HG03565 (cell line): ENCODE data around the gene TTLL12.

Experiments used
- ATAC-seq: cut with Tn5 transposase; IDR thresholded peaks from one replicate; pipeline ENCODE4 v1.9.1; 2021; ENCODE audit warnings: mild to moderate bottlenecking, moderate library complexity; ENCODE audit not compliant: unreplicated experiment

Gene TTLL12

DNA sequence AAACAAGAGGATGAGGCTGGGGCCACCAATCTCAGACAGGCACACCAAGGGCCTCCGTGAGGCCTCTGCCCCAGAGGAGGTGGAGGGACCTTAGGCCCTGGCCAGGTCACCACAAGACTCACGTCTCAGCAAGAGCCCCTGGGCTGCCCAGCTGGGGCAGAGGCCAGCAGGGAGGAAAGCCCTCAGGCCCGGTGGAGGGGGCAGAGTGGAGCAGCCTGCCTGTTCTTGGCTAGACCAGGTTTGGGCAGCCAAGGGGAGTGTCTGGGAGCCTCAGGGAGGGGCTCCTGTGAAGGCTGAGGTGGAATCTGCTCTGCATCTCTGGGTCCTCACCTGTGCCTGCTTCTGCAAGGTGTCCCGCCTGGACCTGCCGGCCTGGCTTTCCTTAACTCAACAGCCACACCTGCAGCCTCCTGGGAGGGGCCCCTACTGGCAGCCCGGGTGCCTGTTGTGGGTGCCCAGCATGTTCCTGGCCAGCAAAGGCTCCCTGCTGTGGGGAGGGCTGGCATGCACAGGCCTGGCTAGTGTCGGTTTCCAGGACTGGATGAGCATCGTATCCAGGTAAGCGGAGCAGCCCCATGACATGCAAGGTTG is 11.9 kb downstream of the TTLL12 start:
- ATAC-seq = no peak

DNA sequence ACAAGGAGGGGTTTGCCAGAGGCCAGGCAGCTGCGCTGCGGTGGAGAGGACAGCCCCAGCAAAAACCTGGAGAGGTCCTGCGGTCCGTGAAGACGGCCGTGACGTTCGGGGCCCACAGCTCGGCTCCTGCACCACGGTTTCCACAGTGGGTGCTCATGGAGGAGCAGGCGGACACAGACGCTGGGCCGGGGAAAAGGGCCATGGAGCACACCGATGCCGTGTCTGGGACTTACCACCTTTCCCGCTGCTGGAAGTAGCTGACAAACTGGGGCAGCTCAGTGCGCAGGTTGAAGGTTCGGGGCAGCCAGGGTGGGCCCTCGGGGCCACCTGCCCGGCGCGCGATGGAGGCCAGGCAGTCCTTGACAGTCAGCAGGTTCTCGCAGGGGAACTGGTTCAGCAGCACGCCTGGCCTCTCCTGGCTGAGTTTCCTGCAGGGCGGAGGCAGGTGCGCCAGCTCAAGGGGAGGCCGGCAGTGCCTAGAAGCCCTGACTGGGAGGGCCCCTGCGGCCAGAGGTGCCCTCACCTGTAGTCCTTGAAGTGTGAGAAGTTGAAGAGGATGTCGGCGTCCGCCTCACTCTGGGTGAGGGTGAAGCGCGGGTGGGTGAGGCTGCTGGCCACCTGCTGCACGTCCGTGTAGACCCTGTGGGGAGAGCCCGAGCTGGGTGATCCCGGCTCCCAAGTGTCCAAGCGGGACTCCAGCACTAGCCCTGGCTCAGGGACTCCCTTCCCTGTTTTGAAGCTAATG is 12.8 kb downstream of the TTLL12 start:
- ATAC-seq = no peak

DNA sequence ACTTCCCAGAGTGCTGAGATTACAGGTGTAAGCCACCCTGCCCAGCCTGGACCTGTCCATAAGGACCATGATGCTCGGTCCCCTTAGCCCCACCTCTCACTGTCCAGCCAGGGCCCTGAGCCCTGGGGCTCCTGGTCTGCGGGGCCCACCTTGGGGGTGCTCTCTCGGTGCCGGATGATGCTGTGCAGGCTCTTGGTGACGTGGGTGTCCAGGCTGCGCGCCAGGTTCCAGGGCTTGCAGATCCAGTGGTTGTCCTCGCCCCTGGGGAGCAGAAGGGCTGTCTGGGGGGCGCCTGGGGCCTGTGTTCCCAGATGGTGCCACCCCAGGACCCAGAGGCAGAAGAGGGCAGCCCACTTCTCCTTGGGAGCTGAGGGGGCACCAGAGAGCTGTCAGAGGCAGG is 13.4 kb downstream of the TTLL12 start:
- ATAC-seq = no peak

DNA sequence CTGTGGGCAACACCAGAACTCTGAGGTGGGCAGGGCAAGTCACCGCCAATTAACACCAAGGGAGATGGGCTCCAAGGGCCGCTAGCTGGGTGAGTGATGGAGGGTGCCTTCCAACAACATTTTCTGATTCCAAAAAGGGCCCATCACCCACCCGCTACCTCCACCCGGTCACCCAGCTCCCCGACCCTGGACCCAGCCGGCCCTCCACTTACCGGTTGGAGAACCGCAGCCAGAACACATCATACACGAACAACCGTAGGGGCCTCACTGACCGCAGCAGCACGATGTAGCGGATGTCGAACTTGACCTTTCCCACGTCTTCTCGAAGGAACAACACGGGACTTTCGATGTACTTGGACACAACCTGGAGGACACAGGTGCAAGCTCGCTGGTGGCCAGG is 14.7 kb downstream of the TTLL12 start:
- no peak for ATAC-seq

DNA sequence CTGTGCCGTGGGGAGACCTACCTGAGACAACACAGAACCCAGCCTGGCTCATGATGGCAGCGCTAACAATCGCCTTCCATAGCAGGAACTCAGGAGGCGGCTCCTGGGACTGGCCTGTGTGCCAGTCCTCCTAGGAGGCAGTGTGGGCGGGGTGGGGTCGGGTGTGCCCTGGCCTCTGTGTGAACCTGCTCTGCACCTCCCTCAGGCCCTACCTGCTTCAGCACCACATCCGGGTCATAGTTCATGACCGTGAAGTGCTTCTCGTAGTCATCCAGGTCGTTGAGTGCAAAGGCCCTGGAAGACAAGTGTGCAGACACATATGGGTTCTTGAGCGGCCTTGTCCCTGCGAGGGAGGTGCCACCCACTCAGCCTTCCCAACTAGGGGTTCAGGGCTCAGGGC is 15.3 kb downstream of the TTLL12 start:
- no peak for ATAC-seq

DNA sequence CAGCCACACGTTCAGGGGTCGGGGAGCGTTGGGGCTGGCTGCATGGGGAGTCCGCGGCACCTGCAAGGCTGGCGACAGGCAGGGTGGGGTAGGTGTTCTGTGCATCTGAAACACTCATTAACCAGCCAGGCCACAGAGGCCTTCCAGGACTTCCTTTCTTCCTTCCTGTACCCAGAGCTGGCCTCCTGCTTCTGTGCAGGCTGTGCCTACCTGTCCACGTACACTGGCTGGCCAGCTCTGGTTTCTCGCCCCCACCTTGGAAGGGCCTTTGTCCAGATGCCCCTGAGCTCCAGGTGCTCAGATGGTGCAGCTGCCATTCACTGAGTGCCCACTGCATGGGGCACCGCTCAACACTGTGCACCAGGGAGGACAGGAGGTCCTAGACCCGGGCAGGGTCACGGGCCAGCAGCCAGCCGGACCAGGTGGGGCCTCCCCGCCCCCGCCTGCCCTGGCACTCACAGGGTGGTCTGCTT is 15.9 kb downstream of the TTLL12 start:
- no peak for ATAC-seq

DNA sequence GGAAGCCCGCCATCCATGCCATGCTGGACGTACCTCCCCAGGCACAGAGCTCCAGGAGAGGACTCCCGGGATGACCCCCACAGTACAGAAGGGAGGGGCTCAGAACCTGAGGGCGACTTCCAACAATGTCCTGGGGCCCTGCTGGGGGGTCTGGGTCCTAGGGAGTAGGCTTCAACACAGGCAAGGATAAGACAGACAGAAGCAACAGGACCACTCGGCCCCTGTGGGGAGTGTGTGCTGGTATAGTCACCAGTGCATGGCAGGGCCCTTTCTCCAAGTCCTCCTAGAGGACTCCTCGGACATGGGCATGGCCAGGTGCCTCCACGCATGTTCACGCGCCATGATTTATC is 16.8 kb downstream of the TTLL12 start:
- no peak for ATAC-seq

DNA sequence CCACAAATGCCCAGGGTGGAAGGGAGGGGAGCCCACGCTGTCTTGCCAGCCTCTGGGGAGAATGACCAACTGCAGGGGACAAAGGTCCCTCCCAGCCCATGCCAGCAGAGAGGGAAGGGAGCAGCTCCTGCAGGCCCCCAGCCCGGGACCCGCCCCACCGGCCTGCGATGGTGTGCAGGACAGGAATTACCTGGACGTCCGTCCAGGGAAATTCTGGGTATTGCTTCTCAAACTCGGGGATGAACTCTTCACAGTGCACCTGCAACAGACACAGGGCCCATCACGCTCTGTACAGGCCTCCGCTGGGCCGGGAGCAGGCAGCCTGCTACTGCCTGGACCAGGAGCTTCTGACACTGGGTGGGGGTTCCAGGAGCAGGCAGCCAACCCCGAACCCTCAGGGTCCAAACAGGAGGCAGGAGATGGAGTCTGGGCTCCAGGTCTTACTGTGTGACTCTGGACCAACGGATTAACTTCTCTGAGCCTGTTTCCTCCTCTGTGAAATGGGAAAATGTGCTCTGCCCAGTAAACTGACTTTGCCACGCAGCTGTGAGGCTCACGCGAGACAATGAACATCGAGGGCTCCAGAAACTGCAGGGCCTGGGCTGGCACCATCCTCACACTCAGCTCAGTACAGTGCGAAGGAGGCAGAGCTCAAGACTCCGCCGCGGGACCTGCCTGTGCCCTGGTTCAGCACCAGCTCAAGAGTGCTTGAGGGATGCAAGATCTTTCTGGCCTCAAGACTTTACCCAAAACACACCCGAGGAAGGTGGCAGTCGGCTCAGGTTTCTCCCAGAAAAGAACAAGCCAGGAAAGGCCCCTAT is 17.4 kb downstream of the TTLL12 start:
- ATAC-seq = no peak

DNA sequence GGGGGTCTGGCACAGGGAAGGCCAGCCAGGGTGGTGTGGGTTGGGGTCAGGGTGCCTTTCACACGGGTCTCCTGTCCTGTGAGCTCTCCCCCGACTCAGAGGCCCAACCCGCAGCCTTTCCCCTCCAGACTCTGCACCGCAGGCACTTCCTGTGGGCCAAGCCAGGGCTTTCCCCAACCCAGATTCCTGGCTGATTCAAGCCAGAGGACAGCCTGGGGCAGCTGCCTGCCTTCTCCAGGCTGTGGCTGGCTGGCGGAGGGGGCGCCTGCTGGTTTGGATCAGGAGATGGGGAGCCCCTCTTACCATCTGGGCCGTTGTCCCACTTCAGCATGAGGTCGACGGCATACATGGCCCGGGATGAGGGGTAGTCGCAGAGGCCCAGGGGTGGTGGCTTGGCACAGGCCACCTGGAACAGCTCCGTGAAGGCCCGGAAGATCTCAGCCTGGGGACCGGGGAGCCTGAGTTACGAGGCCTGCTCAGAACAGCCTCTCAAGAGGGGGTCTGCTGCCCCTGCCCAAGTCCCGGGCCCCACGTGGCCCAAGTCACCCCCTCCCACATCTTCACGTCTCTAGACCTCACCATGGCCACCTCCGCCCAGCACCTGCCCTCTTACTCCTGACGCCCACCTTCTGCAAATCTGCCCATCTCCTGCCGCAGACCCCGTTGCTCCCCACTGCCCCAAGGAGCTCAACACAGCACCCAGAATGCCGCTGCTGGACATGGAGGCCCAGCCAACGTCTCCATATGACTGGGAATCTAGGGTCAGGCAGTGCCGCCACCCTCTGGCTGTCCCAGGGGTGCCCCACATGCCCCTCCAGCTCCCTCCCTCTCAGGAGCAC is 18.2 kb downstream of the TTLL12 start:
- no peak for ATAC-seq

DNA sequence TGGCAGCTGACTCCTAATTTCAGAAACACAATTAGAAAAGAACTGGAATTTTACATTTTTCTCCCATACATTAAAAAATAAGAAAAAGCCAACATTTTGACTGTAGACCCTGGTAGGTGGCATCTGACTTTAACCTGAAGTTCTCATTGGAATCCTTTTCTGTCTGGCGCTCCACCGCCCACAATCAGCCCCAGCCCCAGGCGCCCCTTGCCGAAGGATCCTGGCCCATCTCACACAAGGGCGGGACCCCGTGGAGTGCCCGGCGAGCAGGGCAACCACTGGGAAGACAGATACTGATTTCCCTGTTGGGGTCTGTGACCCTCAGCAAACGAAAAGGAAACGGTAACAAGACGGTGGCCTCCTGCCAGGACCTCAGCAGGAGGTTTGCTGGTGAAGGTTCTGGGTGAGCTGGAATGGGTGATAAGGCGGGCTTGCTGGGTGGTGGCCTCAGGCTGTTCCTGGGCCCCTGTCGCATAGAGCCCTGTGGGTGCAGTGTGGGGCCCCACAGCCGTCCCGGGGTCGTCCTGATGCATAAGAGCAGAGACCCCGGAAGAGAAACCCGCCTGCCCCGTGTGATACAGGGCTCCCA is 19.8 kb downstream of the TTLL12 start:
- ATAC-seq = no peak

DNA sequence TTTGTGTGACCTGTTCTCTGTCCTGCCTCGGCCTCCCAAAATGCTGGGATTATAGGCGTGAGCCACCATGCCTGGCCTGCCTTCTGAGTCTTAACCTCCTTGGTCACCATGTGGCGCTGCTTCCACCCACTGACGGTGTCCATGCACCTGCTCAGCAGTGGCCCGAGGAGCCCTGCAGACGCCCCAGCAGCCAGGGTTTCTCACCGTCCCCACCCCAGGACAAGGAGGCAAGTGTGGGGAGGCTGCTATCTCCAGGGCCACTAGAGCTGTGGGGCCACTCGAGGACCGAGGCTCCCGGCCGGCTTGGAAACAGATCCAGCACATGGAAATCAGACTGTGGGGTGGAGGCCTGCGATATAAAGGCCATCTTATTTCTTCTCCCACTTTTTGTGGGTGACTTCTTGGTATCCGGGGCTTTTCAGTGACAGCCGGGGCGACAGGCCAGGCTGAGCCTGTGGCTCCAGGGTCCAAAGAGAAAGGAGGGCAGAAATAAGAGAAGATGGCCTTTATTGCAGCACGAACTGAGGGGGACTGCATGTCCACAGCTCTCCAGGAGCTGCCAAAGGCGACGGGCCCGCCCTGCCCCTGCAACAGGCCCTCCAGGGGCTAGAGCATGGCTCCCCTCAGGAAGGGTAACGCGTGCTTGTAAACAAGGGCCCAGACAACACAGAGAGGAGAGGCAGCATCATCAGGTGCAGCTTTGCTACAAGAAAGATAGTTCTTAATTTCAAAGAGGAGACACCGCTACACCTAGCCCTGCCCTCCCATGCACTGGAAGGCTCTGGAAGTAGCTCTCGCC is 20.6 kb downstream of the TTLL12 start:
- no peak for ATAC-seq

DNA sequence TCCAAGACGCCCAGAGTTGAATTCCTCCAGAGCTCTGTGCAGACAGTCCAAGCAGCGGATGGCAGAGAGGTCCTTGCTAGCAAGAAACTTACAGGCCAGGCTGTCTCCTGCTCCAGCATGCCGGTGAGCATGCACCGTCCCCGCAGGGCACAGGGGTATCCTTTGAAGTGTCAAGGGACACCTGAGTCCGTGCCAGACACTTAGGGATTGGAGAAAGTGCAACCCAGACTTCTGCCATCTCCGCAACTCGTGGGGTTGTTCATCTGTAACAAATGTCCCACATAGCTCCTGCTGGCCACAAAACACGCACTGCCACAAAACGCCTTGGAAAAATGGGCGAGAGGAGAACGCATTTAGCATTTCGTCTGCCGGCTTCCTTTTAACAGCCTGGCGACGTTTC is 22.3 kb downstream of the TTLL12 start:
- ATAC-seq = no peak

DNA sequence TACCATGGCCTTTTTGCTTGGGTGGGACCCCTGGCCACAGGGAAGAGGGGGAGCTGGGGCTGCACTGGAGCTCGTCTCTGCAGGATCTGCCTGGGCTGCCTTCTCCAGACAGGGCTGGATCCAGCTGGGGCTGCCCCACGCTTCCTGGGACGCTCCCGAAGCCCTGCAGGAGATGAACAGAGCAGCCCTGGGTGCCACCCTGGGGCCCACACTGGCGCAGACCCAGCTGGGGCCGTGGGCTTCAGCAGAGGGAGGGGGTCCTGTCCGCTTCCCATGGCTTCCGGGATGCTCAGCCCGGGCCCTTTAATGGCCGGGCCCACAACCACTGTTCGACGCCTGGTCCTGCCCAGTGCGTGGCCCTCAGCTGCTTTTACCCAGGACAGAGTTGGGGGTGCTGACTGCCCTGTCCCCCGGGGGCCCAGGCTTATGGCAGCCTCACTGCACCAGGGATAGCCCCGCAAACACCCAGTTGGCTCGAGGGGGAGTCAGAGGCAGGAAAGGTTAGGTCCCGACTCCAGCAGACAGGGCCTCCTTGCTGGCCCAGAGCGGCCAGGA is 23.6 kb downstream of the TTLL12 start:
- no peak for ATAC-seq

DNA sequence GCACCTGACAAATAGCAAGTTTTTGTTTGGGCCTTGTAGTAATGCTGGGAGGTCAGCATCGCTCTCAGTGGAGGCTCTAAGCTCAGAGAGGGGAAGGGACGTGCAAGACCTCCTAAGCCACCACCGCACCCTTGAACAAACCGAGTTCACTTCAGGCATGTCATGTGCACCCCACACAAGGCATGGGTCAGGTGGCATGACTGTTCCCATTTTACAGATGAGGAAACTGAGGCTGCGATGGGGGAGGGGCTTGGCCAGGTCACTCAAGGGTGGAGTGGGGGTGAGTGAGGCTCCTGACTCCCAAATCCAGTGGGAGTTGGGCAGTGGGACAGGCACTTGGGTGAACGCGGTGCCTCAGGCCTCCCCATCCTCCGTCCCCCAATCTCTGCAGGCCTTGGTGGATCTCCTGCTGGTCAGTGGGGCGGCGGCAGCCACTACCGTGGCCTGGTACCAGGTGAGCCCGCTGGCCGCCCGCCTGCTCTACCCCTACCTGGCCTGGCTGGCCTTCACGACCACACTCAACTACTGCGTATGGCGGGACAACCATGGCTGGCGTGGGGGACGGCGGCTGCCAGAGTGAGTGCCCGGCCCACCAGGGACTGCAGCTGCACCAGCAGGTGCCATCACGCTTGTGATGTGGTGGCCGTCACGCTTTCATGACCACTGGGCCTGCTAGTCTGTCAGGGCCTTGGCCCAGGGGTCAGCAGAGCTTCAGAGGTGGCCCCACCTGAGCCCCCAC is 24.4 kb downstream of the TTLL12 start:
- ATAC-seq = no peak

DNA sequence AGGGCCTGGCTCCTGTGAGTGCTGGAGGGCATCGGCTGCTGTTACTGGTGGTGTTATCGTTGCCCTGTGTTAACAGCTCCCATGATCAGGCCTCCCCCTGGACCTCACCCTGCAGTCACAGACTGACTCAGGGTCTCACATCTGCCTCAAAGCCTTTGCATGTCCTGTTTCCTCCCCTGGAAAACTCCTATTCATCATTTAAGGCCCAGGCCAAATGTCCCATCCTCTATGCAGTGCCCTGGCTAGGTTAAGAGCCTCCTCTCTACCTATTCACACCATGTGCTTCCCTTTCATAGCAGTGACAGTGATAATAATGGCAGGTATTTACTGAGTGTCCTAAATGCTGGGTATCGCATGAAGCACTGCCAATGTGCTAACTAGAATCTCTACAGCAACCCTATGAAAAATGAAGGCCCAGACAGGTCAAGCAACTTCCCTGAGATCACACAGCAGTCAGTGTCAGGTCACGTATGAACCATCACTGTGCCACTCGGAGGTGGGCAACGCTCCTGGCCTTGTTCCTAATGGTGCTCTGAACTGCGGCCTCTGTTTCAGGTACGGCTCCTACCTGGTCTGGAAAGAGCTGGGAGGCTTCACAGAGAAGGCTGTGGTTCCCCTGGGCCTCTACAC is 26.3 kb downstream of the TTLL12 start:
- ATAC-seq = no peak

DNA sequence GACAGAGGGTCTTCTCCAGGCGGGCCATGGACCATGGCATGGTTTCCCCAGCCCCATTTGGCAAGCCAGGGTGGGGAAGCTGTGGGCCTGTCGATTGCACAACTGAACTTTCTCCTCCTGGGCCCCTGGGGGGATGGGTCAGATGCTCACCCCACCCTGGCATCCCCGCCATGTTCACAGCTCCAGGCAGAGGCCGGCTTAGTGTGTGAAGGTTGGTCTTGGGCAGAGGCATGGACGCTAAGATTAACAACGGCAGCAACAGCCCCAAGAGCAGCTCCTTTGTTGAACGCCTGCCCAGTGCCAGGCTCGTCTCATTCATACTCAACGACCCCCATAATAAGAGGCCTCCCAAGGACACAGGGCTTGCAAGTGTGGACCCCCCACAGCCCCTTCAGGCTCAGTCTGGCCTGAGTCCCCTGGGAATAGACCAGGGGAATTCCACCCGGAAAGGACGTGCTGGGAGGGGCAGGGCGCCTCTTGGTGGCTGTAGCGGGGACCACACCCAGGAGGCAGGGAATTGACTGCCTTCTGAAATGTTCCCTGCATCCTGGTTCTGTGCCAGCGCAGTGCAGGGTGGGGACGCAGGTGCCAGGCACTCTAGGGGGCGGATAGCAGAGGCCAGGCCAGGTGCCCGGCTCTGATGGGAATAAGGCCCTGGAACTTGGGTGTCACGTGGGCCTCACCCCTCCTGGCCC is 27.3 kb downstream of the TTLL12 start:
- ATAC-seq = no peak

DNA sequence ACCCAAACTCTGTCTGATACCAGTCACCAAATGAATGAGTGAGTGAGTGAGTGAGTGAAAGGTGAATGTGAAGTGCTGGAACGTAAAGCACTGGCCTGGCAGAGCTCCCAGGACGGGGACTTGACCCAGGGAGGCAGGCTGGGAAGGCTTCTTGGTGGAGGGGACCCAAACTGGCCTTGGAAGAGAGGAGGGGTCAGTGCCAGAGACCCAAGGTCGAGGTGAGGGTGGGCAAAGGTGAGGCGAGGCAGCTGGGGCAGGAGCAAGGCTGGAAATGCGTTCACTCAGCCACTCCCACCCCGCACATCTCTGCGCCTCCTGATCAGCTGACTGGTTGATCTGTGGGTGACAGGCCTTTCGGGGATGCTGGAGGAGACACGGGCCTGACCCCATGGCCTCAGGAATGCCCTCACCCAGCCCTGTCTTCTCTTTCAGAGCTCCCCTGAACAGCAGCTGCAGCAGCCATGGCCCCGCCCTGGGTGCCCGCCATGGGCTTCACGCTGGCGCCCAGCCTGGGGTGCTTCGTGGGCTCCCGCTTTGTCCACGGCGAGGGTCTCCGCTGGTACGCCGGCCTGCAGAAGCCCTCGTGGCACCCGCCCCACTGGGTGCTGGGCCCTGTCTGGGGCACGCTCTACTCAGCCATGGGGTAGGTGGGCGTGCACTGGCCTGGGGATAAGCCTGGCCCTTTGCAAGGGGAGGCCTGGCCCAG is 28.0 kb downstream of the TTLL12 start:
- ATAC-seq = no peak
